NOMO-1 treated with DMSO at 0.1 percent for 48 hours (cell line): ENCODE measurements around the gene PLD5.
A peak's percentile ranks its signal among the peaks of the same experiment; 100 is the strongest.
"Not testable (repeated sequence)": the region's sequence is repeated elsewhere in the genome, so short reads cannot be mapped to it uniquely, and the experiment has no call there.

Source experiments
- DNase-seq: peaks from one replicate; lab custom pipeline; 2025; ENCODE audit not compliant: unreplicated experiment; lab: John Stamatoyannopoulos, UW

PLD5 gene

GRCh38 chr1:242212961-242213360, 311.5 kb downstream of the PLD5 start:
- DNase-seq, result not testable (repeated sequence)

GRCh38 chr1:242212401-242212800, 312.1 kb downstream of the PLD5 start:
- DNase-seq, result no peak

- no peak for DNase-seq
These were observed 313.1 kb downstream of the PLD5 start for GRCh38 chr1:242211254-242212022.

DNA sequence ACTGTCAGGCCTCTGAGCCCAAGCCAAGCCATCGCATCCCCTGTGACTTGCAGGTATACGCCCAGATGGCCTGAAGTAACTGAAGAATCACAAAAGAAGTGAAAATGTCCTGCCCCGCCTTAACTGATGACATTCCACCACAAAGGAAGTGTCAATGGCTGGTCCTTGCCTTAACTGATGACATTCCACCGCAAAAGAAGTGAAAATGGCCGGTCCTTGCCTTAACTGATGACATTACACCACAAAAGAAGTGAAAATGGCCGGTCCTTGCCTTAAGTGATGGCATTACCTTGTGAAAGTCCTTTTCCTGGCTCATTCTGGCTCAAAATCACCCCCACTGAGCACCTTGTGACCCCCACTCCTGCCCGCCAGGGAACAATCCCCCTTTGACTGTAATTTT, 314.2 kb downstream of the PLD5 start:
- not testable (repeated sequence) for DNase-seq

DNA sequence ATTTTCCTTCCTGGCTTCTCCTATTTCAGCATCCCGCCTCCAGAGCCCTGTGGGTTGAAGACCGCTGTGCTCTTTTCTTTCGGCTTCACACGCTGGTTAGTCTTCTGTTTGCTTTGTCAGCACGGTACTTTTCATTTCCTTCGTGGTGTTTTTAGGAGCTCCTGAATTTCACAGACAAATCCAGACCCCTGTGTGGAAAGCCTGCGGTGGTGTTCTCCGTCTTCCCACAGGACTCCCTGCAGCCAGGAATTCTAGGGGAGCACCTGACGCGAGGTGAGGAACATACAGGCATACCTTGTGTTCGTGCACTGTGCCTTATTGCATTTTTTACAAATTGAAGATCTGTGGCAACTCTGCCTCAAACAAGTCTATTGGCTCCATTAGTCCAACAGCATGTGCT, 315.4 kb downstream of the PLD5 start:
- no peak for DNase-seq

DNA sequence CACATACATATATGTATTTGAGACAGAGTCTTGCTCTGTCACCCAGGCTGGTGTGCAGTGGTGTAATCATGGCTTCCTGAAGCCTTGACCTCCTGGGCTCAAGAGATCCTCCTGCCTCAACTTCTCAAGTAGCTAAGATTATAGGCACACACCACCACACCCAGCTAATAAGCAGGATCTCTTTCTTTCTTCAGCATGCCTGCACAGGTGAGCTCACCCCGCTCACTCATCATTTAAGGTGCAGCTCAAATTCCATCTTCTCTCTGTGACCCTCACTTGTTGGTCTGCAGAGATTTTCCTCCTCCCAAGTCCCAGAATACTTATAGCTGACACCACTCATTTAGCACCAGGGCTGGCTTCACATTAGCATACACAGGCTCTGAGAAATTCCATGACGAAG, 316.5 kb downstream of the PLD5 start:
- no peak for DNase-seq

- no peak for DNase-seq
These were observed 317.5 kb downstream of the PLD5 start for GRCh38 chr1:242206994-242207393.

GRCh38 chr1:242205622-242206489, 318.6 kb downstream of the PLD5 start:
- no peak for DNase-seq

- no peak for DNase-seq
These were observed 321.2 kb downstream of the PLD5 start for GRCh38 chr1:242203262-242203661.

- no peak for DNase-seq
These were observed 323.4 kb downstream of the PLD5 start for GRCh38 chr1:242201090-242201489.

GRCh38 chr1:242199776-242200458, 324.6 kb downstream of the PLD5 start:
- DNase-seq, result no peak

- no peak for DNase-seq
These were observed 326.3 kb downstream of the PLD5 start for GRCh38 chr1:242197907-242198820.

GRCh38 chr1:242196914-242197313, 327.6 kb downstream of the PLD5 start:
- DNase-seq, result no peak

DNA sequence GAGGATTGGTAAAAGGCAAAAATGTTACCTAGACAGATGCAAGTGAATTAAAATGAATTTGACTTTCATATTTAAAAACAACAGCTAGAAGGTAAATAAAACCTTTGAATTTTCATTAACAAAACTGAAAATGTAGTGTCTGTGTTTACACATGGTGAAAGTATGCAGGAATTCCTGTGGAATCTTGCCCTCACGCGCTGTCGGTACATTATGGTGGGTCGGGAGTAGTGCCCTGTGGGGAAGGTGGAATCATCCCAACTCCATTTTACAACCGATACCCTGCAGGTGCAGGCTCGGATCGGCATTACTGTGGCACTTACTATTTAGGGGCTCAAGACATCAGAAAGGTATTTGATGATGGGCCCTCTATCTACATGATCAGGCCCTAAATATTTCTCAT, 328.4 kb downstream of the PLD5 start:
- DNase-seq, result no peak

DNA sequence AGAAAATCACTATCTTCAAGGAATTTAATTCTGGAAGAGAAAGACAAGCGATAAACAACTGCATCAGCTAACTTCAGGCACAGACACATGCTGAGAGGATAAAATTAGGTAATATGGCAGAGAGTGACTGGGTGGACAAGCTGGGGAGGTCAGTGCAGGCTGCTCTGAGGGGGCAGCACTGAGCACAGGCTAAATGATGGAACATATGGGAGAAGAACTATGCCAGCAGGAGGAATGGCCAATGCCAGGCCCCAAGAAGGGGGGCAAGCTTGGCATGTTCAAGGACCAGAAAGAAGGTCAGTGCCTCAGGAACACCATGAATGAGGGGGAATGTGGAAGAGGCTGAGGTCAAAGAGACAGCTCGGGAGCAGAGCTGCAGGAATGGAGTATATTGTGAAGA, 334.9 kb downstream of the PLD5 start:
- DNase-seq, result no peak

DNA sequence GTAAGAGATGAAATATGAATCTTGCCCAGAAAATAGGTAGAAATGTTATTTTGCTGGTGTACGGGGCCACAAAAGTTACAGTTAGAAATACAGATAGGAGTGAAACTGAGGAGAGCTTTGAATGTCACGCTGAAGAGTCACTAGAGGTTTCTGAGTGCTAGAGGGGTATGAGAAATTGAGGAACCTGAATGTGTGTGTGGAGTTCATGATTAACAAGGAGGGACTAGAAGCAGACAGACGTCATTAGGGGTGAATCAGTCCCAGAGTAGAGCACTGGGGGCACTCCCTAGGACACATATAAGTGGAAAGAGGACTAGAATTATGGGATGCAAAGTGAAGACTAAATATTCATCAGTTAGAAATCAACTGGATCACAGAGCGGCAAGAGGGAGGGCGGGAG, 336.7 kb downstream of the PLD5 start:
- DNase-seq, result peak; percentile 77

DNA sequence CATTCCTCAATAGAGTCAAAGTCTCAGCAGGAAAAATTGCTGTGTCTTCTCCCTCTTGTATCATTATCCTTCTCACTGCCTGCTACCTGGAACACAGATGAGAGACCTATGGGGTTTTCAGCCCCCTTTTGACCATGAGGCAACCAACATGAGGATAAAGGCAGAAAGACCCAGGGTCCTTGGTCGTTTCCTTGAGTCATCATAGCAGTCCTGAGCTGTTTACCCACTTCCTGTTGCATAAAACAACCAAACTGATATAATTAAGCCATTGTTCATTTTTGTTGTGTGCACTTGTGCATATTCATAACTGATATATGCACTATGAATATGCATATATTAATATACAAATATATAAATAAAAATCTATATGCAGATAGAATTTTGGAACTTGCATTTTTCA, 337.3 kb downstream of the PLD5 start:
- DNase-seq, result peak; percentile 69

DNA sequence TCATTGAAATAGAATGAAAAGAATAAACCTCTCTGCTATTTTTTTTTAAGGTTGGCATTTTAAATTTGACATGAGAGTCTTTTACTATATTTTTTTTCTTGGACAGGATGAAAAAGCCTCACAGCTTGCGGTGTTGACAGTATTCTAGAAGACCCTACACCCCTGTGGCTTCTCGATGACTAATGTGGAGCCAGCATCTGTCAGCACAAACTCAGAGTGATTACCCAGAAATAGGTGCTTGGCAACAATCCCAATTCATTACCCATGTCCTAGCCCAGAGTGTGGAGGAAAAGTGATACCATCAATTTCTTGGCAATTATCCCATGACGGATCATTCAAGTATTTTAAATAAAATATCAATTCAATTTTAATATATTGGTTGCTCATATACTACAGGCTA, 338.8 kb downstream of the PLD5 start:
- no peak for DNase-seq

- DNase-seq, result no peak
These were observed 339.5 kb downstream of the PLD5 start for GRCh38 chr1:242184955-242185354.

GRCh38 chr1:242179767-242180166, 344.7 kb downstream of the PLD5 start:
- DNase-seq, result not testable (repeated sequence)
